GM12878 (cell line): ENCODE measurements around the gene PGAP3.

Experiments
- CBFB ChIP-seq: IDR thresholded peaks from 2 replicates; pipeline ENCODE4 v1.6.1; 2016; ENCODE audit warnings: antibody characterized with exemption, low read depth
- CEBPB ChIP-seq, 2 experiments: fragments of 150-350 bp in 1 of 2; IDR thresholded peaks; 2 replicates each; pipeline ENCODE4 v1.6.1; 2012 to 2014; ENCODE audit warnings: low read depth in 2 of 2, low read length in 2 of 2, borderline replicate concordance in 1 of 2, inconsistent platforms in 1 of 2
- EED ChIP-seq: sonication (generic); IDR thresholded peaks from 2 replicates; pipeline ENCODE4 v1.6.1; 2016; ENCODE audit warnings: antibody characterized with exemption, low read depth
- EP300 ChIP-seq, 2 experiments: fragments of 150-350 bp in 1 of 2; IDR thresholded peaks; 2 replicates each; pipeline ENCODE4 v1.6.1; 2011 to 2012; ENCODE audit warnings: low read depth in 2 of 2, low read length in 2 of 2, borderline replicate concordance in 1 of 2, improper control_type of control experiment in 1 of 2, inconsistent platforms in 1 of 2; ENCODE audit not compliant: control insufficient read depth in 1 of 2
- POLR2A ChIP-seq: IDR thresholded peaks from 2 replicates; pipeline ENCODE4 v1.6.1; 2011; ENCODE audit warnings: low read depth, mild to moderate bottlenecking, low read length
- POLR2AphosphoS5 ChIP-seq: IDR thresholded peaks from 2 replicates; pipeline ENCODE4 v1.6.1; 2011; ENCODE audit warnings: mild to moderate bottlenecking, low read length, inconsistent platforms
- ZNF274 ChIP-seq: IDR thresholded peaks from one replicate; pipeline ENCODE4 v1.8.0; 2011; ENCODE audit not compliant: insufficient read length, insufficient read depth
- TF ChIP-seq, protein P1 (sequence below): IDR thresholded peaks from 2 replicates; pipeline ENCODE4 v1.6.1; 2012; ENCODE audit warnings: low read depth, low read length, improper control_type of control experiment

- TF ChIP-seq POLR2AphosphoS5 = no peak
- no peak for TF ChIP-seq EED
- TF ChIP-seq CBFB = no peak
- no peak for TF ChIP-seq POLR2A
- no peak for TF ChIP-seq CEBPB (IDR thresholded peaks at IDR 0.05; ENCODE audit: borderline replicate concordance in 1 of 2, low read depth in 2 of 2, low read length in 2 of 2)
- TF ChIP-seq, protein P1, sequence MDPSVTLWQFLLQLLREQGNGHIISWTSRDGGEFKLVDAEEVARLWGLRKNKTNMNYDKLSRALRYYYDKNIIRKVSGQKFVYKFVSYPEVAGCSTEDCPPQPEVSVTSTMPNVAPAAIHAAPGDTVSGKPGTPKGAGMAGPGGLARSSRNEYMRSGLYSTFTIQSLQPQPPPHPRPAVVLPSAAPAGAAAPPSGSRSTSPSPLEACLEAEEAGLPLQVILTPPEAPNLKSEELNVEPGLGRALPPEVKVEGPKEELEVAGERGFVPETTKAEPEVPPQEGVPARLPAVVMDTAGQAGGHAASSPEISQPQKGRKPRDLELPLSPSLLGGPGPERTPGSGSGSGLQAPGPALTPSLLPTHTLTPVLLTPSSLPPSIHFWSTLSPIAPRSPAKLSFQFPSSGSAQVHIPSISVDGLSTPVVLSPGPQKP = no peak
- no peak for TF ChIP-seq ZNF274
- TF ChIP-seq EP300 (IDR thresholded peaks at IDR 0.05; ENCODE audit: borderline replicate concordance in 1 of 2, control insufficient read depth in 1 of 2, low read depth in 2 of 2, low read length in 2 of 2) = no peak
Observed at GRCh38 chr17:39714234-39714633, 26.4 kb upstream of the PGAP3 start.
